IPS-NIHi7 (cell line): Measurements from ENCODE around the gene LPO.

Experiments used
- DNase-seq: peaks from one replicate; pipeline ENCODE4 v3.0.0; 2012; ENCODE audit warnings: mixed read lengths; ENCODE audit errors: extremely low spot score

The LPO gene

GRCh38 chr17:58262149-58262548 is 23.8 kb downstream of the LPO start:
- DNase-seq: no peak

DNA sequence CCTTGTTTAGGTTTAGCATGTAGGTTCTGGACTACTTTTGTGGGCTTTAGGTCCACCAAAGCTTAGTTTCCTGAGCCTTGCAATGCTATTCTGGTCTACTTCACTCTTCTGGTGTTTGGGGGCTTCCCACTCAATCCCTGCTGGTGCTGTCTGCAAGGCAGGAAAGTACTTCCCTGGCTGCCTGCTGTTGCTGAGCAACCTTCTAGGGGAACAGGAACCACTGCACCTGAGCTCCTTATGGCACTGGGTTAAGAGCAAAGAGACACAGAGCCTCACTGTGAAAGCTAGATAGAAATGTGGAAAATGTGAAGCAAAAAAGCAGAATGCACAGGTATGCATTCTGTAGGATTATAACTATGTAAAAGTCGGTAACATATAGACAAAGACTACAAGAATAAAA is 25.4 kb downstream of the LPO start:
- no peak for DNase-seq

GRCh38 chr17:58264407-58265103 is 26.2 kb downstream of the LPO start:
- no peak for DNase-seq

GRCh38 chr17:58265271-58265670 is 26.9 kb downstream of the LPO start:
- no peak for DNase-seq

DNA sequence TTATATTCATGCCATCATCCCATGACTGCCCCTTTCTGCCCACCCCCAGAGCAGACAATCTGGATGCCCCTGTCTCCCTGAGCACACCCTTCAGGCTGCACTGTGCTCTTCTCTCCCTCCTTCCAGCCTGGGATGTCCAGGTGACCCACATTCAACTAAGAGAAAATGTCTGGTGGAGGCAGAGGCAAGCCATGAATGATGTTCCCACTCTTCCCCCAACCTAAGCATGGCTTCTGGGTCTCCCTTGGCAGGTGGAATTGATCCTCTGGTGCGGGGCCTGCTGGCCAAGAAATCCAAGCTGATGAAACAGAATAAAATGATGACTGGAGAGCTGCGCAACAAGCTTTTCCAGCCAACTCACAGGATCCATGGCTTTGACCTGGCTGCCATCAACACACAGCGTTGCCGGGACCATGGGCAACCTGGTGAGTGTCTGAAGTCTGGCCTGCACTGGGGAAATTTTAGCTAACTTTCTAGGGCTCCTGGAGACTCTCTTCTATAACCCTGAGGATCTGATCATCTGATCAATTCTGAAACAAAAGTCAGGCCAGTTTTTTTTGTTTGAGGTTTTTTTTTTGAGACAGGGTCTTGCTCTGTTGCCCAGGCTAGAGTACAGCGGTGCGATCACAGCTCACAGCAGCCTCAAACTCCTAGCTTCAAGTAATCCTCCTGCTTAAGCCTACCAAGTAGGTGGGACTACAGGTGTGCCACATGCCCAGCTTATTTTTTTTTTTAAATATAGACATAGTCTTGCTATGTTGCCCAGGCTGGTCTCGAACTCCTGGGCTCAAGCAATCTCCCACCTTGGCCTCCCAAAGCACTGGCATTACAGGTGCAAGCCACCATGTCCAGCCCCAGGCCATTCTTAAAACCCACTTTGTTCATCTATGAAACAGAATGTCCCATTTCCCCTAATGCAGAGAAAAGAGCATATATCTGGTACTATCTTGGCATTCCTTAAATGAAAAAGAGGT is 27.8 kb downstream of the LPO start:
- no peak for DNase-seq

GRCh38 chr17:58267347-58268324 is 29.3 kb downstream of the LPO start:
- peak; percentile 4 for DNase-seq

GRCh38 chr17:58268326-58268725 is 29.9 kb downstream of the LPO start:
- peak; percentile 5 for DNase-seq

- peak; percentile 5 for DNase-seq
Observed at GRCh38 chr17:58268774-58269556, 30.6 kb downstream of the LPO start.

DNA sequence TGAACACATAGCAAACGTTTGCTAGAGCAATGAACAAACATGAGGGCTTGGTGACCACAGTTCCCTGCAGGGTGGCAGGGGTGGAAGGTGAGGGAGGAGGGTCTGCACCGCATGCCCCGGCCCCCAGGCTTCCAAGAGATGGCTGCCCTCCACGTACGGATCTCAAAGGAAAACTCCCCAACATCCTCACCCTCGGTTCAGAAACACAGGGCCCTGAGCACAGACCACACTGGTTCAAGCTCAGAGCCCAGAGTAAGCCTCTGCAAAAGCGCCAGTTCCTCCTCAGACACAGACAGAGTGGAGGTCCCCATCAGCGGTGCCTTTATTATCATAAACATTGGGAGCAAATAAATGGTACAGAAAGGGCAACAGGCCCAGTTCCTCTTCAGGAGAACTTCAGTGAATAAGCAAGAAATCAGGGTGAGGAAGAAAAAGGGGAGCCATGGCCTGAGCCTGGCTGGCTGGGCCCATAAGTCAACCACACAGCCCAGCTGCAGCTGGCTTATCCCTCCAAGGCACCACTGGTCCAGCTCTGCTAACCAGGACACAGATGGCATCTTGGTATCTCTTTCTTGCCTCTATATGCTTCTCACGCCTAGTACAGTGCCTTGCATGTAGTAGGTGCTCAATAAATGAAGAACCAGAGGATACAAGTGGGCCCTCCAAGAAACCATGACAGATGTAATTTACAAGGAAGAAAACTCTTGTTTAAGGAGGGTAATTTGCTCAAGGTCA is 31.3 kb downstream of the LPO start:
- DNase-seq: no peak

- peak; percentile 54 for DNase-seq
Observed at GRCh38 chr17:58270476-58271215, 32.3 kb downstream of the LPO start.

DNA sequence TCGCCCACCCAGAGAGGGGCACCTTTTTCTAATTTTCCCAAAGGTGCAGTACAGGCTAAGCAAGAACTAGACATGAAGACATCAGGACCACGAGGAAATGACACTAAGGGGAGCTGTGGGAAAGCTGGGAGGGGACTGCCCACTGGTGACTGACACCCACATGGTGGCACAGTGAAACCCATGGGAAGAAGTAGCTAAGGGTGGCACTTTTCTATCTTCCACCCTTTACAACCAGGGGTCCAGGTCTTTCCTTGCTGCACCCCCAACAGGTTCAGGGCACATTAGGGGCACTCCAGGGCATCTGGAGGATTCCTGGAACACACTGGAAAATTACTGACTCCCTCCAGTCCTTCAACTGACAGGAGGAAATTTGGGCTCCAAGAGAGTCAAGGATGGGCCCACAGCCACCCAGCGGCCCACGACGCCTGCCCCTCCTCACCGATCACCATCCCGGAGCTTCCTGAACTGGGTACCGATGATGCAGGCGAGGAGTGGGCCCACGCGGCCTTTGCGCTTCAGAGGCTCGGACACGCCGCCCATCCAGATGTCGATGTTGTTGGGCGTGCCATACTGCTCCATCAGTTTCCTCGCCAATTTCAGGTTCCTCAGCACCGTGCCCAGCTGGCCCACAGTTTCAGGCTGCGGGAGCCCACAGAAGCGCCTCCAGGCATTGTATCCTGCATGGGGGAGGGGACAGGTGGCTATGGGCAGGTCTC is 33.0 kb downstream of the LPO start:
- DNase-seq: peak; percentile 6

GRCh38 chr17:58272367-58273280 is 34.2 kb downstream of the LPO start:
- peak; percentile 4 for DNase-seq

GRCh38 chr17:58273453-58274104 is 35.2 kb downstream of the LPO start:
- DNase-seq: peak; percentile 4

- DNase-seq: peak; percentile 5
Observed at GRCh38 chr17:58275417-58275816, 37.0 kb downstream of the LPO start.

DNA sequence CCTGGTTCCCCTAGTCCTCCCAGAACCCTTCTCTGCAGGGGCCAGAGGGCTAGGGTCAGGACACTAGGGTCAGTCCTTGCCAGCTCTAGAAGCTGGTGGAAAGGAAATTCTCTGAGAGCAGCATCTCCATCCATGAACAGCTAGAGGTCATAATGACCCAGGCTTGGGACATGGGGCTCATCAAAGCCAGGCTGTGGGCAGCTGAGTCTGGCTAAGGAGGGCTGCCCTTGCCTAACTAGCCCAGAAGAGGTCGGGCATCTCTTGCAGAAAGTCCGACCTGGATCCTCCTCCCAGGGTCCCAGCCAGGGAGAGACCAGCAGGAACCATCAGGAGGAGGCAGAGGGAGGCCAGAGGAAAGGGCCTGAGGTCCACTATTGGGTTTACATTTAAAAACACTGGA is 38.0 kb downstream of the LPO start:
- peak; percentile 38 for DNase-seq

DNA sequence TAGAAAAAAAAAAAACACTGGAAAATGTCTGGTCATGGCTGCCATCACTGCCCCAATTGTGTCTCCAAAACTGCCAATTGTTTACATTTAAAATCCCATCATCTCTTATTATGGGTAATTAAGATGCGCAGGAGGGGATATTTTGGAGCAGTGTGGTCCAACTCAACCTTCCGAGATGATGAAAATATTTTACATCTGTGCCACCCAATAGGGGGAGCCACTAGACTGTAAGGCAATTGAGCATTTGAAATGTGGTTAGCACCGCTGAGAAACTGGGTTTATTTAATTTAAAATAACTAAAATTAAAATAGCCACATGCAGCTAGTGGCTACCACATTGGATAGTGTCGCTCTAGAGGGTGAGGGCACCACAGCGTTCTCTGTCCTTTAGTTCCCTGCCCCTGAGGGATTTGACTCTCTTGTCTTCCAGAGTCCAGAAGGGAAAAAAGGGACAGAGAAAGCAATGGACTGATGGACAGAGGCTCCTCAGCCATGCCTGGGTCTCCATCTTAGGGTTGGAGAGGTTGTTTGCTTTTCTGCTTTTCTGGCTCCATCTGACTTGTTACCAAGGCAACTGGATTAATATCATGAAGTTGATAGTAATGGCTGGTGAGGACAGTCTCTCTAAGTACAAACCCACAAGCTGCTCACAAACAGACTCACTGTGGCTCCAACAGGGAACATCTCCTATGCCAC is 38.9 kb downstream of the LPO start:
- peak; percentile 49 for DNase-seq
